ENCODE data around the gene ERCC6.

DNA sequence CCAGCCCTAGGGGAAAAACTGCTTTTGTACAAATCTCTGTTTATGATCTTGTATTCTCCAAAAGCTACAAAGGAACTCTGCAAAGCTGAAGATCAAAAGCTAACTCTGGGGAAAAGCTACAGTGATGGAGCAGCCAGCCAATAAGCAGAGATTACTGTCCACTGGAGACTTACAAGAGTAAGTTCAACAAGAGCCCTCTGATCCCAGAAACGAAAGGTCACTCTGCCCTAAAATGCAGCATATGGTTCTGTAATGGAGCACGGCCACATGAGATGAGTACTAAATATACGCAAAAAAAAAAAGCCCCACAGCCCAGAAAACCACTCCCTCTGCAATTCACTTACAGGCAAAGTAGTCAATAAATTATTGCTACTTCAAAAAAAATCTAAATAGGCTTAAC, 60.1 kb downstream of the ERCC6 start:
- TF ChIP-seq POLR2A (IDR thresholded peaks at IDR 0.05; ENCODE audit: low read length) (no peak), GATA1 (IDR thresholded peaks at IDR 0.05; ENCODE audit: low read depth, low read length) (no peak)

All from erythroblast (primary cell).